Embryonic facial prominence (tissue), 1 donor: ENCODE measurements around the gene TINAGL1.
"Not testable (repeated sequence)": the region's sequence is repeated elsewhere in the genome, so short reads cannot be mapped to it uniquely, and the experiment has no call there.

Experiments
- DNase-seq: peaks from one replicate; pipeline ENCODE4 v3.0.0-alpha.2; 2016; ENCODE audit errors: extremely low spot score

The TINAGL1 gene

GRCh38 chr1:31583995-31584868 lies 7.9 kb downstream of the TINAGL1 start:
- no peak for DNase-seq

GRCh38 chr1:31584869-31585735 lies 8.8 kb downstream of the TINAGL1 start:
- no peak for DNase-seq

GRCh38 chr1:31585736-31586365 lies 9.5 kb downstream of the TINAGL1 start:
- no peak for DNase-seq

- no peak for DNase-seq
These were observed 10.3 kb downstream of the TINAGL1 start for GRCh38 chr1:31586376-31587327.

- DNase-seq = not testable (repeated sequence)
These were observed 11.0 kb downstream of the TINAGL1 start for GRCh38 chr1:31587328-31587699.

- DNase-seq = no peak
These were observed 11.6 kb downstream of the TINAGL1 start for GRCh38 chr1:31587720-31588423.

- DNase-seq = no peak
These were observed 12.6 kb downstream of the TINAGL1 start for GRCh38 chr1:31588751-31589515.

- DNase-seq = no peak
These were observed 15.2 kb downstream of the TINAGL1 start for GRCh38 chr1:31591425-31592093.

- DNase-seq = no peak
These were observed 15.8 kb downstream of the TINAGL1 start for GRCh38 chr1:31592132-31592531.

- no peak for DNase-seq
These were observed 16.9 kb downstream of the TINAGL1 start for GRCh38 chr1:31593136-31593665.

GRCh38 chr1:31593770-31594632 lies 17.7 kb downstream of the TINAGL1 start:
- DNase-seq = no peak

- DNase-seq = no peak
These were observed 19.8 kb downstream of the TINAGL1 start for GRCh38 chr1:31595836-31596736.

GRCh38 chr1:31596737-31597097 lies 20.4 kb downstream of the TINAGL1 start:
- DNase-seq = no peak

- DNase-seq = no peak
These were observed 22.7 kb downstream of the TINAGL1 start for GRCh38 chr1:31598980-31599379.

GRCh38 chr1:31600641-31601040 lies 24.3 kb downstream of the TINAGL1 start:
- no peak for DNase-seq

GRCh38 chr1:31602081-31602480 lies 25.8 kb downstream of the TINAGL1 start:
- DNase-seq = no peak

GRCh38 chr1:31605908-31606427 lies 29.7 kb downstream of the TINAGL1 start:
- no peak for DNase-seq
